ENCODE data around the gene GZMM.

The GZMM gene

GRCh38 chr19:596263-596655 is 52.4 kb downstream of the GZMM start:
- Histone ChIP-seq H3K36me3 (ENCODE audit: control insufficient read depth, insufficient read depth, low read length) (no peaks in the 10 kb centered on the region), H3K4me1 (ENCODE audit: control insufficient read depth, insufficient read depth, low read length) (no peaks in the 10 kb centered on the region), H3K27me3 (ENCODE audit: control insufficient read depth, insufficient read depth, low read length) (peaks cover 9% of the 10 kb centered on the region), H3K27ac (ENCODE audit: low read depth, low read length) (no peak overlapping the region), H3K9ac (ENCODE audit: low read length) (no peak overlapping the region), H3K4me3 (ENCODE audit: low read length) (no peak overlapping the region)

GRCh38 chr19:597406-598315 is 53.8 kb downstream of the GZMM start:
- H3K4me1 ChIP-seq (ENCODE audit: control insufficient read depth, insufficient read depth, low read length): no peaks in the 10 kb centered on the region
- H3K4me3 ChIP-seq (ENCODE audit: low read length): no peak overlapping the region
- H3K36me3 ChIP-seq (ENCODE audit: control insufficient read depth, insufficient read depth, low read length): no peaks in the 10 kb centered on the region
- no peaks in the 10 kb centered on the region for H3K27me3 ChIP-seq (ENCODE audit: control insufficient read depth, insufficient read depth, low read length)
- no peak overlapping the region for H3K9ac ChIP-seq (ENCODE audit: low read length)
- no peak overlapping the region for H3K27ac ChIP-seq (ENCODE audit: low read depth, low read length)
